IPS-15b (cell line): Measurements from ENCODE around the gene FILIP1L.

Experiments used
- H3K27me3 ChIP-seq: one replicate; pipeline ENCODE4 v1.6.1; 2013; ENCODE audit warnings: low read length; ENCODE audit not compliant: control insufficient read depth, insufficient read depth
- H3K36me3 ChIP-seq: one replicate; pipeline ENCODE4 v1.6.1; 2013; ENCODE audit warnings: low read length; ENCODE audit not compliant: control insufficient read depth, insufficient read depth
- H3K4me1 ChIP-seq: one replicate; pipeline ENCODE4 v1.6.1; 2013; ENCODE audit warnings: mild to moderate bottlenecking, low read length; ENCODE audit not compliant: control insufficient read depth, insufficient read depth
- H3K4me3 ChIP-seq: one replicate; pipeline ENCODE4 v1.5.1; 2013; ENCODE audit warnings: low read depth, low read length
- H3K9ac ChIP-seq: one replicate; pipeline ENCODE4 v1.6.1; 2013; ENCODE audit warnings: low read depth, mild to moderate bottlenecking, low read length
- H3K9me3 ChIP-seq: one replicate; pipeline ENCODE4 v1.6.1; 2013; ENCODE audit warnings: mild to moderate bottlenecking, low read length; ENCODE audit not compliant: control insufficient read depth, insufficient read depth

FILIP1L gene

DNA sequence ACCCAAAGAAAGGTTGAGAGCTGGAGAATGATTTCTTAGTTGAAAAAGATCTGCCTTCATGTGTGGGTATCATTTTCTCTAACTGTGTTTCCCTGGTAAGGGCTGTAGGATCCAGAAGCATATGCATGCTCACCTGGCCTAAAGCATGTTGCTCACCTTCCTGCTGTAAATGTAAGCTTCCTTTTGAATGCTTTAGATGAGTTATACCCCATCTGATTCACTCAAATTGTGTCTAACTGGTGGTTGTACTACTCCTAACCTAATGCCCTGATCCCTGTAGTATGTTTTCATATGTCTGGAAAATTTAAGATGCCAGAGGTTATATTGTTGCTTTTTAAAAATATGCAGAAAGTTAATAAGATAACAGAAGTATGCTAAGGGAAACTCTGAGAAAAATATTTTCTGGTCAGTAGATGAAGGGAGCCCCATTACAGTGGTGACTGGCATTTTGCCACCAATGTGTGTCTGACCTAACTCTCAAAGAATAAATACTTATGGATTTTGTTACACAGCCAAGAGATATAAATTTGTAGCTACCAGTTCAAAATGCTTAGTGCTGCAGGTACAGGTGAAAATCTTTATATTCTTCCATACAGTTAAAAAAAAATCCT is 7.7 kb downstream of the FILIP1L start:
- no peaks in the 10 kb centered on the region for H3K36me3 ChIP-seq
- no peaks in the 10 kb centered on the region for H3K4me1 ChIP-seq
- no peaks in the 10 kb centered on the region for H3K27me3 ChIP-seq
- no peak overlapping the region for H3K4me3 ChIP-seq
- no peaks in the 10 kb centered on the region for H3K9me3 ChIP-seq
- H3K9ac ChIP-seq = no peak overlapping the region

DNA sequence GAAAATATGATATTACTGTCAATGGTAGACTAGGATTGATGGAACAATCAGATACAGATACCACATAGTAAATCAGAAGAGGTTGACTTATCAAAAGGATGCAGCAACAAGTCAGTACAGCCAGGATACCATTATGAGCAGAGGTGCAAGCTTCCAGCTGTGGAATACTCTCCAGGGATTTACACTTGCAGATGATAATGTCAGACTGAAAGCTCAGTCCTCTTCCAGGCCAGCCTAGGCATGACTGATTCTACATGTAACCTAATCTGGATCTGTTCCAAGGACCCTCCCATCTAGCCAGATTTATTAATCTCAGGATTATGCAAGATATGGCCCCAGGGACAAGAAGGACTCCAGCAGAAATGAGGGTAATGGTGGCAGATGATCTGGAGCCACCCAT is 8.2 kb downstream of the FILIP1L start:
- H3K36me3 ChIP-seq = no peaks in the 10 kb centered on the region
- no peaks in the 10 kb centered on the region for H3K4me1 ChIP-seq
- H3K9me3 ChIP-seq = no peaks in the 10 kb centered on the region
- no peak overlapping the region for H3K9ac ChIP-seq
- H3K27me3 ChIP-seq = no peaks in the 10 kb centered on the region
- no peak overlapping the region for H3K4me3 ChIP-seq

DNA sequence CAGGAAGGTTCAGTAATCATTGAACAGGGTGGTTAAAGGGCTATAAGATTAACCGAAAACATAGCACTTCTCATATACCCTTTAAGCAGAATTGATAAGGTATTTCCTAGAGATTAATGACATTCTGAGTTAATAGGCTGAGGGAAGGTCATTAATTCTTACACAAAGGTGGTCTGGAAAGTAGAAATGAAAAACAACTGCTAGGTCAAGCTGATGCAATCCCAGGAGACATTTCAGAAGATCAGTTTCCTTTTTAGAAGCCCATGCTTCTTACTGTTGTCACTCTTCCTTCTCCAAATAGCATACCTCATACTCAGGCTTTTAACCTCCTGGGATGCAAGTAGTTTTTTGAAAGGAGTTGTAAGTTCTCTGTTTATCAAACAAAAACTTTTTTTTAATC is 8.8 kb downstream of the FILIP1L start:
- no peaks in the 10 kb centered on the region for H3K27me3 ChIP-seq
- H3K4me3 ChIP-seq = no peak overlapping the region
- H3K4me1 ChIP-seq = no peaks in the 10 kb centered on the region
- H3K36me3 ChIP-seq = no peaks in the 10 kb centered on the region
- H3K9me3 ChIP-seq = no peaks in the 10 kb centered on the region
- no peak overlapping the region for H3K9ac ChIP-seq

DNA sequence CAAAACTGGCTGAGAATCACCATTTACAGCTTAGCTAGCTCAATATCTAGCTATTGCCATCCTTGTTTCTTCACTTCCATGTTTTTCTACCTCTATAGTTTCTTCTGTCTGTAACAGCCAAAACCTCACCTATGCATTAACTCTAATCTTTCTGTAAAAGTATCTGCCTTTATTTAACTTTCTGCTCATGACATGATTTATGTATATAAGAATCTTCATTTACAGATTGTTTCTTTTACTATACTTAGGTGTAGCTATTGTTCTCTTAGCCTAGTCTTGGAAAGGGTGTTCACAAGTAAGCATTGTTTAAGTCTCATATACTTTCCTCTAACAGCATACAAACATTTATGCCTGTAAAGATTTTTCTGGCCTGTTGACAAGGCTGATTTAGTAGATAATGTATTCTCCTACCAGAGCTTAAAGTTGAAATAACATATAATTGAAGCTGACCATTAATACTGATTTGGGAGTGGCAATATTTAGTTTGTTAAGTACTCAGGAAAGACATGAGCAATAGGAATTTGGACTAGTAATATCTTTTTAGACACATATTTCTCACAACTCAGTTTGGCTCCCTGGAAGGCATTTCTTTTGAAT is 9.4 kb downstream of the FILIP1L start:
- Histone ChIP-seq H3K4me3 (no peak overlapping the region), H3K27me3 (no peaks in the 10 kb centered on the region), H3K4me1 (no peaks in the 10 kb centered on the region), H3K9me3 (no peaks in the 10 kb centered on the region), H3K9ac (no peak overlapping the region), H3K36me3 (no peaks in the 10 kb centered on the region)

DNA sequence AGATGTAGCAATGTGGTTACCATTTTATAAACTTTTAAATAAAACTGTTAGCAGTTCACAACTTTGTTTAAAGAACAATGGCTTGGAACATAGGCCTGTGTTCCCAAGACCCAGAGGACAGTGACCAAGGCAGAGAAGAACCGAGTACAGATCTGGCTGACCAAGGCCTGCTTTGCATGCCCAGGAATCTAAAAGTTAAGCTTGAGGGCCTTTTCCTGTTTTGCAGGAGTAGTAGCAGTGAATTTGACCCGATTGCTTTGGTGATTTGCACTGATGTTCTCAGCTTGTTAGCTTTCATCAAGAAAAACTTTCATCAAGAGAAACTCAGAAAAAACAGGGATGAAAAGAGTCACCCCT is 9.9 kb downstream of the FILIP1L start:
- H3K9me3 ChIP-seq = no peaks in the 10 kb centered on the region
- H3K27me3 ChIP-seq = no peaks in the 10 kb centered on the region
- peak overlapping the region; percentile 9 for H3K9ac ChIP-seq
- H3K36me3 ChIP-seq = no peaks in the 10 kb centered on the region
- H3K4me1 ChIP-seq = no peaks in the 10 kb centered on the region
- no peak overlapping the region for H3K4me3 ChIP-seq

DNA sequence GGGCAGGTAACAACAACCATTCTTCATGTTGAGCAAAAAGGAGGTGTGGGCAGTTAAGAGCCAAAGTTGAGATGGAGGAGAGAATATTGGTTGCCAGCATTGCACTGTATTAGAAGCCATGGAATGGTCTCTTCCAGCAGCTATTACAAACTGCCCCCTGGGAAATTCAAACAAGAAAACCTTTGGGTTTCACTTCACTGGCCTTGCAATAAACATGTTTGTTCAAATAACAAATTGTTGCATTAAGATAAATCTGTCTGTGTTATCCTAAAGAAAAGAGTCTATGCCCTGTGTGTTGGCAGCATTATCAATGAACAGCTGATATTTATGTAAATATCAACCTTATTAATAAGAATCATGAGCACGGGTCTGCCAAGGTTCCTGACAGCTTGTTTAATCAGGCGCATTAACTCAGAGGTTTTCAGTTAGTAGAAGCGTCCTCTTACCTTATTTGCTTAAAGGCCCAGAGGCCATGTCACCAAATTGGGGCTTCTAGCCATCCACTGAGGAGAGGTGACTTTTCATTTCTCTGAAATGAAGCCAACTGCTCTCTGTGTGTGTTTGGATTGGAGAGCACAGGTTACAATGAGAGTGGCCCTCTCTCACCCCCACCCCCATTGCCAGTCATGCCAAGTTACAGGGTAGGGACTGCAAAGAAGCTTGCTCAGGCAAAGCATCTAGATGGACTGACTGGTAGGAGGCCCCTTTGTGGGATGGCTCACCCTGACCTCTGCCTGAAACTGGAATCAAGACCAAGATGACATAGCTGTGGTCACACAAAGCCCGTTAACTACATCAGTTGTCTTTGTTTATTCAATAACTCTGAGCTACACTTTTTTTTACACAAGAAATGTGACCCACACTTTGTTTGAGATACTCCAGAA is 10.5 kb downstream of the FILIP1L start:
- Histone ChIP-seq H3K9me3 (no peaks in the 10 kb centered on the region), H3K9ac (no peak overlapping the region), H3K4me3 (no peak overlapping the region), H3K4me1 (no peaks in the 10 kb centered on the region), H3K36me3 (no peaks in the 10 kb centered on the region), H3K27me3 (no peaks in the 10 kb centered on the region)

DNA sequence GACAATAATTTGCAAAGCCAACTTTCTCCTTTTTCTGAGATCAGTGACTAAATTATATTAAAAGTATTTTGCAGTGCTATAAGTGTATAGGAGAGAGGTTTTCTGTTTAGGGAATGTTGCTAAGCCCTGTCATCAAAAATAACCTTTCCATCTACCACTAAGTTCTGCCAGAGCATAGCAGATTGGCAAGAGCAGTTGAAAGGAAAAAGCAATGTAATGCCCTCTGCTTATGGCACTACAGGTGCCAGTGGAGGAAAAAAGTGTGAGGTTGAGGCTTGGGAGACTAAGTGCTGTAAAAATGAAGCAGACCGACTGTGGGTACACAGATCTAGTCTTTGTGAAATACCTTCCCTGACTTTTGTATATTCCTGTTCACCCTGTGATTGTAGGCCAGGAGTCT is 11.5 kb downstream of the FILIP1L start:
- Histone ChIP-seq H3K36me3 (no peaks in the 10 kb centered on the region), H3K9me3 (no peaks in the 10 kb centered on the region), H3K9ac (no peak overlapping the region), H3K27me3 (no peaks in the 10 kb centered on the region), H3K4me1 (no peaks in the 10 kb centered on the region), H3K4me3 (no peak overlapping the region)

DNA sequence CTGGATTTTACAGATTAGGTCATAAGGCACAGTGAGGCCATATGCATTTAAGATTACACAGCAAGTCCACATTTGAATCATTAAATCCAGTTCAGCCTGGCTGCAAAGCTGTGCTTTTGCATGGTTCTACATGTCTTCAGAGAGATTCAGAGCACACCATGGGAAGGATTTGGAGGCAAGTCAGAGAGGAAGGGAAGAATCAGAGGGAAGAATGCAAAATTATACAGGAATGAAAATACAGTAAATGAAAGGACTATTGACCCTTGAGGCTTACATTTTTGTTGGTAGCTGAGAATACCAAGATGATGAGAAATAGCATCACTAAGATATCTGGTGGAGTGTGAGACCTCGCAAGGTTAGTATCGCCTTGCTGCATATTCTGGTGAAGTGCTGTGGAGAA is 13.9 kb downstream of the FILIP1L start:
- H3K36me3 ChIP-seq = no peaks in the 10 kb centered on the region
- no peak overlapping the region for H3K9ac ChIP-seq
- H3K4me3 ChIP-seq = no peak overlapping the region
- no peaks in the 10 kb centered on the region for H3K27me3 ChIP-seq
- no peaks in the 10 kb centered on the region for H3K4me1 ChIP-seq
- H3K9me3 ChIP-seq = no peaks in the 10 kb centered on the region

DNA sequence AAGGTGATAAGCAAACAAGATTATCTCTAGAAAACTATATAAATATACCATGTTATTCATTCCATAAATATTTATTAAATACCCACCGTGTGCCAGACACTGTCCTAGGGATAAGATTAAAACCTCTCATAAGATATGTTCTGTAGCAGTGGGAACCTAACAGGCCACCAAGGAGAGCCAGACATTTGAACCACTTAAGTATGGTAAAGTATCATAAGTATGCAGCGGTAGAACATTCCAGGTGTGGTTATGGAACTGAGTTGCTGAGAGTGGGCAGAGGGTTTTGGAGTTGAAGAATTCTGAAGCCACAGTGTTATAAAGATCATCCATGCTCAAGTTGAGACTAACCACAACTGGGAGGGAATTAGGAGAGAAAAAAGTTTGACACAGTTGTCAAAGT is 14.7 kb downstream of the FILIP1L start:
- Histone ChIP-seq H3K27me3 (no peaks in the 10 kb centered on the region), H3K9me3 (no peaks in the 10 kb centered on the region), H3K4me1 (no peaks in the 10 kb centered on the region), H3K4me3 (no peak overlapping the region), H3K9ac (no peak overlapping the region), H3K36me3 (no peaks in the 10 kb centered on the region)

DNA sequence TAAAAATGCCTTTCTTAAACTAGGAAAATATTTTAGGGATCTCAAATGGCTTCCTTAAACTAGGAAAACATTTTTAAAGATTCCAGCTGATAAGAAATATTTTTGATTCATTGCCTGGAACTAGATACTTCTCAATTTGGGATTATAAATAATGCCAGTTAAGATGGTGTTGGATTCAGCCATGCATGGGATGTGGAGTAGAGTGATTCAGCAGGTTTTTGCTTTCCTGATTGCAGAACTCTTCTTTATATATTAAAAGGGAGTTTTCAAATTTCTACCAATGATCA is 15.6 kb downstream of the FILIP1L start:
- H3K9ac ChIP-seq = no peak overlapping the region
- no peak overlapping the region for H3K4me3 ChIP-seq
- no peaks in the 10 kb centered on the region for H3K36me3 ChIP-seq
- no peaks in the 10 kb centered on the region for H3K9me3 ChIP-seq
- no peaks in the 10 kb centered on the region for H3K4me1 ChIP-seq
- H3K27me3 ChIP-seq = no peaks in the 10 kb centered on the region

DNA sequence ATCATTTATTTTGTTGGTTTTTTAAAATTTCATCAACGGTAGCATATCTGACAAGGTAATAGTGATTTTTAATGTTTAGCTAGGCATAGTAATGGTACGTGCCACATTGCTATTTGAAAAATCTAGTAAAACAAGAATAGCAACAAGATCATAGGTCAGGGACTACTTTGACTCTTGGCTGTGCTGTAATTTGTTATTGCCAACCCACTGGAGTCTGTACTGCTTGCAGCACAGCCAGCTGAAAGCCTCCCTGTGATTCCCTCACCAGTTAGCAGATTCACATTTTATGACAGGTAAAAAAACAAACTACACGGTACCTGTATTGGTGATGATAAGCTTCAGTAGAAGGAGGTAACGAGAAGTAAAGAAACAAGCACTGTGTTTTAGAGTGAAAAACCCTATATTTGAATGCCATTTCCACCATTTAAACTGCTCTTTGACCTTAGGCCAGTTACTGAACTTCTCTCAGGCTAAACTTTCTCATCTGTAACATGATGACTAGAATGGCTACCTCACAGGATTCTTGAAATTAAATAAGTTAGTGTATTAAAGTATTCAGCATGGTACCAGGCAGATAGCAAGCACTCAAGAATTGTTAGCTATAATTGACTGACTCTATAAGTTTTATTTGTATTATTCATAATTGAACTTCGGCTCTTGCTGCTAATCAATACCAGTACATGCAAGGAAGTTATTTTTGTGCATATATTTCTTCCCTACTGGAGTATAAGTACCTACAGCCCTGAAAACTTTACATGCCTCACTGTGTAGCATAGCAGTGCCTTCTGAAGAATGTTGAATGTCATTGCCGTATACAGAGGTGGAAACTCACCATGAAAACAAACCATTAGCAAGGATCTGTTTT is 16.1 kb downstream of the FILIP1L start:
- H3K9me3 ChIP-seq = no peaks in the 10 kb centered on the region
- H3K4me1 ChIP-seq = no peaks in the 10 kb centered on the region
- no peak overlapping the region for H3K9ac ChIP-seq
- no peaks in the 10 kb centered on the region for H3K27me3 ChIP-seq
- no peak overlapping the region for H3K4me3 ChIP-seq
- H3K36me3 ChIP-seq = no peaks in the 10 kb centered on the region
